GM21529 (cell line): ENCODE results near the gene BHLHE23.

ENCODE experiments used
- ATAC-seq: cut with Tn5 transposase; IDR thresholded peaks from one replicate; pipeline ENCODE4 v1.9.1; 2021; ENCODE audit not compliant: unreplicated experiment

The BHLHE23 gene

DNA sequence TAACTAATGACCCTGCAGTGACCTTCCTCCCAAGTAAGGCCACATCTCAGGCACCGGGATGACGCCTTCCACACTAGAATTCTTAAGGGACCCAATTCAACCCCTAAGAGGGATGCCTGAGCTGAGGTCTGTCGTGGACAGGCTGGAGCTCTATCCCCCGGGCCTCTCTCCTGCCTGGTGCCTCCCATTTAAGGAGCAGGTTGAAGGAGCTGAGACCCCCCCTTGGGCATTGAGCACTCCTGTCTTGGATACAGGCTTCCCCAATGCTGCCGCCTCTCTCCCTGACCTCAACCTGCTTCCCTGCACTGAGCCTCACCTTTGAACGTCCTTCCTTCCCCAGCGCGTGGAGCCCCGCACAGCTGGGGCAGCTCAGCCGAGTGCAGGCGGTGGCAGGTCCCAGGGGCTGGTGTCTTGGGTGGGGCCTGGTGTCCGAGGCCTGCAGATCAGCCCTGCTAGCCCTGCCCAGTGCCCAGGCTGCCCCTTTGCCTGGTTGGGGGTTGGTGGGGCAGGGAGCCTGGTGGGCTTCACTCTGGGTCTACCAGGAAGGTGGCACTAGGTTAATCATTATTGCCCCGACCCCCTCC, 19.9 kb upstream of the BHLHE23 start:
- ATAC-seq = no peak

DNA sequence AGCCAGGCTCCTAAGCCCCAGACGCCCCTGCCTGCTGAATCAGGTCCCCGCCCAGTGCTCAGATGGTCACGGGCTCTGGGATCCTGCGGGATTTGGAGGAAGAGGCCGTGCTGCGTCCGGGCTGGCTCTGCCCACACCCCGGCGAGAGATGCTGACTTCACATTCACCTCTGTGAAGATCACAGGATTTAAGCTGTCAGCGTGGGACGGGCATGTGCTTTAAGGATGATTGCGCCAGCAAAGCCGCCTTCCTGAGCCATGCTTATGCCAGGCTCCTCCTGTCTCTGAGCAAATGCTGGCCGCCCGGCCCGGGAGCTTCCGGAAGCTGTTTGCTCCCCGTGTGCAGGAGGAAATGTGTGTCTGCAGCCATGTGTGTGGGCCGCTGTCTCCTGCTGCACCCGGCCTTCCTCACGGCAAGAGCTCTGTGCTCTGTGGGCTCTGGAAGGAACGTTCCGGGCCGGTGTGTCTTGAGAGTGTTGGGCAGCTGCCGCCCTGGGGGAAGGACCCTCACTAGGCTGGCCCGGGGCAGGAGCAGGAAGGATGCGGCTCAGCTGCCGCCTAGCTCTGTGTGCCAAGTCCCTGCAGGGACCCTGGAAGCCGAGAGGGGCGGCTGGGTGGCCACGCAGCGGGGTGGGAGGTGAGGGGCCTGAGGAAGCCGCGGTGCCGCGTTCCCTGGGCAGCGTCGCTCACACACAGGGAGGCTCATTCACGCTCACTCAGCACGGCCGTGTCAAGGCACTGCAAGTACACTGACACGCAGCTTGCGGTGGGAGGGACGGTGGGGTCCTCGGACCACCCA, 19.0 kb upstream of the BHLHE23 start:
- no peak for ATAC-seq

DNA sequence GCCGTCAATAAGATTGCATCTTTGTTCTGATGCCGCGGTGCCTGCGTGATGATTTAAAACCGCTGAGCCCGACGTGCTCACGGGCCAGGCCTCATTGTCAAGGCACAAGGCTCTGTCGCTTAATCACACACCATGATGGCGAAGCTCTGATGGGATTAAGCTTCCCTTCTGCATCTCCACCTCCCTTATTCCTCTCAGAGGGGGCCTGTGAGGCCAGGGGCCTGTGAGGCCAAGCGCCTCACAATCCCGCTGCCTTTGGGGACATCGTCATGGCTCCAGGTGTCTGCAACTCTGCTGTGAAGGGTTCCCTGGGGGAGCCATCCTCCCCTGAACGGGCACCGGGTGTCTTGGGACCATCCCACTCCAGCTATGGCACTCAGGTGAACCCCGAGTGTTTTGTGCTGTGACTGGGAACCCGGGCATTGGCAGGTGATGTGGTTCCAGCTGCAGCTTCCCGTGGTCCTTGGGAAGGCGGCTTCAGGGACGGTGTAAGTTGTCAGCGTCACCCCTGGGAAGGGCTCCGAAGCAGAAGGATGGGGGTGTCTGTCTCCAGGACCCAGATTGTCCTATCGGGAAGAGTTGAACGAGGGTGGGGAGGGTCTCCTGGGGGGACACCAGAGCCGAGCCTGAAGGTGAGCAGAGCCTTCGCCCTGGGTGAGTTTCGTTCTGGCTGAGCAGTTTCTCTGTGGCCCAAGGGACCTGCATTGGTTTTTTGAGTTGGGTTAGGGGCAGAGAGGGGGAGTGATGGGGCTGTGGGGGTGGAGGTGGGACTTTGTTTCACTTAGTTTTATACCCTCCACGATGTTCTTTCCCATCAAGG, 18.0 kb upstream of the BHLHE23 start:
- no peak for ATAC-seq

- ATAC-seq = no peak
Measured at GRCh38 chr20:63023936-63024571, 17.3 kb upstream of the BHLHE23 start.

DNA sequence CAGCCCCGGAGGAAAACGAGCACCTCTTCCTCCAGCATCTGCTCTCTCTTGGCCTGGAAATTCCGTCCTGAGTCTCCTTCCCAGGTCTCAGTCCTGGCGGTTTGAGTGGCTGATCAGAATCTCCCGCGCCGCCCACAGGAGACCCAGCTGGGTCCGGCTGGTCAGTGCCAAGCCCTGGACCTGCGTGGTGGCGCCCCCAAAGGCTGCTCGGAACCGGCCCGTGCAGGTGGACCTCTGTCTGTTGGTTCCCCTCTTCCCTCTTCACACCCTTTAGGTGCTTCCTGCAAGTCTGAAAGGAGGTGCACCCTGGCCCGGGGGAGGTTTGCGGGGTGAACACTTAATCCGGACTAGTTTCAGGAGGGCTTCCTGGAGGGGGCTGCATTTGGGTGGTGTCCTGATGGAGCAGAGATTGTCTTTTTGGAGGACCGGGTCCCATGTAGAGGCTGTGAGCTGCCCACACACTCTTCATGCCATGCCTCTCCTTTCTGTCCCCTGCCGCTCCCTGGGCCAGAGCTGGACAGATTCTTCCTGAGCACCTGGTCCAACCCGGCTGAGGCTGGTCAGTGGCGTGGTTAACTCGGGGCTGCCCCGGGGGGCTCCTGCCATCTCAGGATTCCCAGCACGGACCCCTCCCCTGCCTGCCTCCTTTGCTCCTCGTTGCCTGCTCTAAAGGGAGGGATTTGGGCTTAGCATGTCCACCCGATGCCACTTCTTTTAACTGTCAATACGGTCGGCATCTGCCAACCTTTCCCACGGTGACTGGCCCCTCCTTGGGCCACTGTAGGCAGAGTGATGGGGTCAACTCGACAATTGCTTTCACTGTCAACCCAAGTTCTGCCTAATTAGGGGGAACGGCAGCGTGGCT, 16.5 kb upstream of the BHLHE23 start:
- ATAC-seq = no peak

- ATAC-seq = no peak
Measured at GRCh38 chr20:63022501-63022900, 15.7 kb upstream of the BHLHE23 start.

GRCh38 chr20:63021356-63022321, 14.9 kb upstream of the BHLHE23 start:
- no peak for ATAC-seq

GRCh38 chr20:63020681-63021080, 13.9 kb upstream of the BHLHE23 start:
- no peak for ATAC-seq

GRCh38 chr20:63017826-63018411, 11.2 kb upstream of the BHLHE23 start:
- ATAC-seq = no peak

DNA sequence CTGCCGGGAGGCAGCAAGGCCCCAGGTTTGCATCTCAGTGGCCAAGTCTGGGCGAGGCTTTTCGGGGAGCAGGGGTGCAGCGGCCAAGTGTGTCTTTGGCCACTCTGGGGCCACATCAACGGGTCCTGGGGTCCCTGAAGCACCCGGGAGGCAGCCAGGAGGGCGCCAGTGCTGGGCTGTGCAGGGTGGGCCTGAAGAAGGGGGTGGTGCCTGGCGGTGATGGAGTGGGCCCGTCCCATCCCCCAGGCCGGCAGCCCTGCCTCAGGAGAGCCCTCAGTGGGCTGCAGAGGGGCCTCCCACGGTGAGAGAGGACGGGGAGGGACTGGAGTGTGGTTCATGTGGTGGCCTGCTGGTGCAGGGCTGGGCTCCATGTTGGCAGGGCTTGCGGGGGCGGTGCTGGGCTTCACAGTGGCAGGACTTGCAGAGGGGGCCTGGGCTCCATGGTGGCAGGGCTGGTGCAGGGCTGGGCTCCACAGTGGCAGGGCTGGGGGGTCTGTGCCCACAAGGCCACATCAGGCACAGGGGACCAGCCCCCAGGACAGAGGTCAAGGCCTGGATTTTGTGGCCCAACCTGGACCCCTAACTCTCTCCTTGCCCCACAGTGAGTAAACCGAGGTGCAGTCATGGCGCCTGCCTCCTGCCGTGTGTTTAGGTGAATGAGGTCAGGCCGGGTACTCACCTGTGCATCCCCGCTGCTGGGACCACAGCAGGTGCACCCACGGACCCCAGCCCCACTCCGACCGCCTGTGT, 10.5 kb upstream of the BHLHE23 start:
- ATAC-seq = no peak

DNA sequence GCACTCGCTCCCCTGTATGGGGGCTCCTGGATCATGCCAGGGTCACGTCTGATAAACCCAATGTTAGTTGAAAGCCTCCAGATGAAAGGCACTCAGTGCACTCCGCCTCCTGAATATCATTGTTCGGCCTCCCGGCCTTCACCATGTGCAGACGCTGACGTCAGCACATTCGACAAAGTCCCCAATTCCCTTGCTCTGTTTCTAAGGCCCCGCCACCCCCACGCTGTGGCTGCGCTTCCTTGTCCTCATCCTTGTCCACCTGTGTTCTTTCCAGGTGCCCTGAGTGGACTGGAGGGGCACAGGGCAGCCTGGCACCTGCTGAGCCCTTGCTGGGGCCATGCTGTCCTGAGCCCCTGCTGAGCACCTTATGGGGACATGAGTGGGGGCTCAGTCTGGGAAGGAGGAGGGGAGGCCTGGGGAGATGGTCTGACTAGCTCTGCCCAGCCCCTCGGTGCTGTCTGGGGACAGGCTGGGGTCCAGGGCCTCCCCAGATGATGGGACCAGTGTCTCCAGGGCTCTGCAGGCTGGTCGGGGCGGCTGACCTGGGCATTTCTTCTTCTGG, 9.8 kb upstream of the BHLHE23 start:
- no peak for ATAC-seq

DNA sequence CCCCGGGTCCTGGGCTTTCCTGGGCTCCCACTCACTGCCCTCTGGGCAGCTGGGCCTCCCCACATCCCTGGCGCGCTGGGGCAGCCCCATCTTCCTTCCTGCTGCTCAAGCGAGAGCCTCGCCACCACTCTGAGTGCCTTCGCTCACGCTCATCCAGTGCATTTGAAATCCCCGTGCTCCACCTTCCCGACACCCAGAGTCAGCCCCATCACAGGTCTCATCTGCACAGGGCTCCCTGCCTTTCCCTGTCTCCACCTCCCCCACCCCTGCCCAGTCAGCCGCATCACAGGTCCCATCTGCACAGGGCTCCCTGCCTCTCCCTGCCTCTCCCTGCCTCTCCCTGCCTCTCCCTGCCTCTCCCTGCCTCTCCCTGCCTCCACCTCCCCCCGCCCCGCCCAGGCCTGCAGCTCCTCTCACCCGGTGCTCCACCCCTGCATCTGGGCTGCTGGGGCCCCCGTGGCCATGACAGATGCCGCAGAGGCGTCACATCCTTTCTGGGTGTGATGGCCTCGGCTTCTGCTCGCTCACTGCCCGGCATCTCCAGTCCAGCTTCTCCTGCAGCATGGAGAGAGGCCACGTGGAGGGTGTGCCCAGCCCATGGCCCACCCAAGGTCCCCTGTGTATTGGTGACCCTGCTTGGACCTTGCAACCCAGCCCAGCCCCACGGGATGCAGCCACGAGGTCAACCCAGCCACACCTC, 9.0 kb upstream of the BHLHE23 start:
- no peak for ATAC-seq

DNA sequence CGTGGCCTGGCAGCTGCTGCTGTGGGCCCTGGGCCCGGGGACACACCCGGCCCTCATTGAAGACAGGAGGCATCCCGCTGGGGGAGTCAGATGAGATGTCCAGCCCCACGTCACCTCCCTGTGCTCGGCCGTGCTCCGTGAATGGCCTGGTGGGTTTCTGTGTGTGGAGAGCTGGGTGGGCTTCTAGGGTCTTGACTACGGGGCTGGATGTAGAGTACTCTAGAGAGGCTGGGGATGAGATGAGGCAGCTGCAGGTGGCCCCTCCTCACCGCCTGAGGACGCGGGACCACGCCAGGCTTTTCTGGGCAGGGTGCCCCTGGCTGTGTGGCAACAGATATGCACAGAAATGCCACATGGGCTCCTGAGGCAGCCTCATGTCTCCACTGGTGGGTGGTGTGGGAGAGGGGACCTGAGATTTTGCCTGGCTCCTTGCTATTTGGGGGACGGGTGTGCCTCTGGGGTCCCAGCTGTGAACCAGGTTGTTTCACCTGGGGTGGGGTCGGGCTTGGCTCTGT, 8.4 kb upstream of the BHLHE23 start:
- ATAC-seq = no peak

DNA sequence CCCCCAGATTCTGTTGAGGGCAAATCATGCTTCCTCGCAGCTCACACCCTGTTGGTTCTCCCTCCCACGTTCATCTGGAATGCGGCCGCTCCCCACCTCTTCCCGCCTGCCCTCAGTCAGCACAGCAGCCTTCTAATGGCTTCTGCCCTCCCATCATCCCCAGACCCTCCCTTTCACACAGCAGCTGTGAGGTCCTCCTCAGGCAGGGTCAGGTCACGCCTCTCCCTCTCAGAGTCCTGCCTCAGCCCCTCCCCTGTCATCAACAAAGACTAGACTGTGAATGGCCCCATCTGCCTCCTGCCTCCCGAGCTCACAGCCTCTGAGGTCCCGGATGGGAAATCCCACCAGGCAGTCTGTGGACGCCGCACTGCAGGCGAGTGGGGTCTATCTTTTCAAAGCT, 7.9 kb upstream of the BHLHE23 start:
- no peak for ATAC-seq

GRCh38 chr20:63014287-63014686, 7.5 kb upstream of the BHLHE23 start:
- ATAC-seq = no peak

DNA sequence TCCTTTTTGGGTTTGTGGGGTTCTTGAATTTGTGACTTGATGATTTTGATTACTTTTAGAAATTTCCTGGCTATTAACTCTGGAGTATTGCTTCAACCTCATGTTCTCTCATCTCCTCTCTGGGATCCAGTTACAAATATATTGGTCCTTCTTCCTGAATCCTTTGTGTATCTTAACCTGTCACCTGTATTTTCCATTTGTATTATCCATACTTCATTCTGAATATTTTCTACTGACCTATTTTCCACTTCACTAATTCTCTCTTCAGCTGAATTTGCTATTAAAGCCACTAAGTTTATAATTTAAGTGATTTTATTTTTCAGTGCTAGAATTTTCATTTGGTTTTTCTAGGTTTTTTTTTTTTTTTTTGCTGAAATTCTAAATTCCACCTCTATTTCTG, 6.4 kb upstream of the BHLHE23 start:
- ATAC-seq = no peak

DNA sequence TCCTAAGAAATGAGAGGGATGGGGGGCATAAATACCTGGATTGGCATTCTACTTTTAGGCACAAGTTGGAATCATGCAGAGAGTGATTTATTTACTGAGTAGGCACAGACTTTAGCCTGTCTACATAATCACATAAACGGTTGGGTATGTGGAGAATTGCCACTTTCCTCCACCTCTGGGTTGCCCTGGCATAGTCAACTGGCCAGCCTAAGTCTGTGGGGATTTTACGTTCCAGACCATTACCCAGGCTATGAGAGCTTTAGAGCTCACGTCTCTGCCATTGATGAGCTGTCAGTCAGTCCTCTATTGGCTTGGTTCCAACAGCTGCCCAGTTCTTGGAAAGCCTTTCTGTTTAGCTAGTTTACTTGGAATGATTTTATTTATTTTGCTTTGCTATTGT, 5.0 kb upstream of the BHLHE23 start:
- no peak for ATAC-seq
